Spinal cord (tissue), 10 donors: ENCODE results near the gene GLIPR1L2. TPM values are rescaled to one million over a fixed set of nuclear protein-coding genes. Genes with fewer than 3 reads are reported as not detected.
"Not testable (repeated sequence)": the region's sequence is repeated elsewhere in the genome, so short reads cannot be mapped to it uniquely, and the experiment has no call there.

Source experiments
- DNase-seq, 6 donors: peaks; one replicate each; pipeline versions ENCODE4 v3.0.0 to v3.0.0-alpha.2; 2013 to 2015; ENCODE audit warnings: low spot score in 6 of 6, low read depth in 4 of 6
- H3K27ac ChIP-seq: one replicate; pipeline ENCODE4 v1.5.1; 2013; ENCODE audit warnings: low read depth, low read length, control low read depth
- H3K27me3 ChIP-seq: one replicate; pipeline ENCODE4 v1.6.1; 2013; ENCODE audit warnings: low read length; ENCODE audit not compliant: control insufficient read depth, insufficient read depth
- H3K36me3 ChIP-seq: one replicate; pipeline ENCODE4 v1.6.1; 2013; ENCODE audit warnings: low read length; ENCODE audit not compliant: control insufficient read depth, insufficient read depth
- H3K4me1 ChIP-seq: one replicate; pipeline ENCODE4 v1.6.1; 2013; ENCODE audit warnings: low read length; ENCODE audit not compliant: control insufficient read depth, insufficient read depth
- H3K4me3 ChIP-seq: one replicate; pipeline ENCODE4 v1.5.1; 2013; ENCODE audit warnings: low read depth, low read length, control low read depth
- H3K9me3 ChIP-seq: one replicate; pipeline ENCODE4 v1.6.1; 2013; ENCODE audit warnings: low read length; ENCODE audit not compliant: control insufficient read depth, insufficient read depth
- WGBS: methylation state at CpG from one replicate; pipeline ENCODE4 v1.1.5; 2013; ENCODE audit warnings: missing lambda C conversion rate; ENCODE audit not compliant: insufficient coverage; 5-methylcytosine and 5-hydroxymethylcytosine counted together
- polyA plus RNA-seq, 2 donors: library from polyadenylated mRNA; unstranded; fragments of 120-200 nt; gene quantifications; one replicate each; pipeline ENCODE4 v1.2.1, GENCODE V29; 2013; ENCODE audit not compliant: insufficient read length in 2 of 2
- total RNA-seq, 2 donors: library from RNA; depleted of rRNA in 1 of 2; stranded (reverse); fragments of 120-200 nt in 1 of 2; fragments of >200 nt in 1 of 2; gene quantifications; one replicate each; pipeline versions ENCODE4 v1.2.3 to v1.2.4, GENCODE V29; 2013 to 2014
- donor health status: healthy.

Gene GLIPR1L2
- total and polyA plus RNA-seq, 4 donors: 3.9 to 5.8 (median 5.0) TPM

- Histone ChIP-seq H3K9me3 (no peaks in the 10 kb centered on the region), H3K27ac (no peak overlapping the region), H3K27me3 (no peaks in the 10 kb centered on the region), H3K4me1 (no peaks in the 10 kb centered on the region), H3K36me3 (no peaks in the 10 kb centered on the region), H3K4me3 (no peak overlapping the region)
- WGBS: no CpG with 5 or more reads among the region's 3 CpGs
- DNase-seq: no peak
Measured at GRCh38 chr12:75443709-75444108, 52.8 kb downstream of the GLIPR1L2 start.

GRCh38 chr12:75444429-75445136 lies 53.7 kb downstream of the GLIPR1L2 start:
- Histone ChIP-seq H3K4me1 (no peaks in the 10 kb centered on the region), H3K9me3 (no peaks in the 10 kb centered on the region), H3K4me3 (no peak overlapping the region), H3K36me3 (no peaks in the 10 kb centered on the region), H3K27me3 (no peaks in the 10 kb centered on the region), H3K27ac (no peak overlapping the region)
- WGBS: 79% methylated on average over 3 of the region's 6 CpGs
- DNase-seq: no peak

GRCh38 chr12:75445137-75445507 lies 54.2 kb downstream of the GLIPR1L2 start:
- not testable (repeated sequence) for H3K27me3 ChIP-seq, H3K36me3 ChIP-seq, H3K4me1 ChIP-seq, H3K4me3 ChIP-seq, H3K9me3 ChIP-seq, H3K27ac ChIP-seq, DNase-seq
- 68% methylated on average over 4 of the region's 7 CpGs for WGBS

GRCh38 chr12:75446857-75447256 lies 56.0 kb downstream of the GLIPR1L2 start:
- no peaks in the 10 kb centered on the region for H3K4me1 ChIP-seq
- no peak for DNase-seq
- no peaks in the 10 kb centered on the region for H3K9me3 ChIP-seq
- H3K27ac ChIP-seq: no peak overlapping the region
- H3K36me3 ChIP-seq: no peaks in the 10 kb centered on the region
- no peak overlapping the region for H3K4me3 ChIP-seq
- H3K27me3 ChIP-seq: no peaks in the 10 kb centered on the region

GRCh38 chr12:75447691-75448393 lies 57.0 kb downstream of the GLIPR1L2 start:
- Histone ChIP-seq H3K9me3 (no peaks in the 10 kb centered on the region), H3K4me3 (no peak overlapping the region), H3K4me1 (no peaks in the 10 kb centered on the region), H3K27ac (no peak overlapping the region), H3K36me3 (no peaks in the 10 kb centered on the region), H3K27me3 (no peaks in the 10 kb centered on the region)
- WGBS: 29% methylated on average over 1 of the region's 4 CpGs
- no peak for DNase-seq

GRCh38 chr12:75452675-75453330 lies 61.9 kb downstream of the GLIPR1L2 start:
- H3K4me1 ChIP-seq: no peaks in the 10 kb centered on the region
- no peak for DNase-seq
- H3K9me3 ChIP-seq: no peaks in the 10 kb centered on the region
- no peak overlapping the region for H3K27ac ChIP-seq
- no peaks in the 10 kb centered on the region for H3K27me3 ChIP-seq
- H3K36me3 ChIP-seq: no peaks in the 10 kb centered on the region
- no peak overlapping the region for H3K4me3 ChIP-seq
- WGBS: 100% methylated on average over 2 of the region's 3 CpGs

GRCh38 chr12:75455839-75456238 lies 65.0 kb downstream of the GLIPR1L2 start:
- H3K27ac ChIP-seq: no peak overlapping the region
- no peaks in the 10 kb centered on the region for H3K27me3 ChIP-seq
- H3K4me3 ChIP-seq: no peak overlapping the region
- H3K9me3 ChIP-seq: no peaks in the 10 kb centered on the region
- no peaks in the 10 kb centered on the region for H3K4me1 ChIP-seq
- H3K36me3 ChIP-seq: no peaks in the 10 kb centered on the region
- 95% methylated on average over 2 of the region's 5 CpGs for WGBS
- no peak for DNase-seq

GRCh38 chr12:75457191-75457590 lies 66.3 kb downstream of the GLIPR1L2 start:
- WGBS: no CpG with 5 or more reads among the region's 1 CpG
- H3K4me3 ChIP-seq: no peak overlapping the region
- no peaks in the 10 kb centered on the region for H3K36me3 ChIP-seq
- H3K4me1 ChIP-seq: no peaks in the 10 kb centered on the region
- no peak for DNase-seq
- no peak overlapping the region for H3K27ac ChIP-seq
- H3K9me3 ChIP-seq: no peaks in the 10 kb centered on the region
- no peaks in the 10 kb centered on the region for H3K27me3 ChIP-seq

- H3K36me3 ChIP-seq, H3K4me1 ChIP-seq, H3K4me3 ChIP-seq, H3K27me3 ChIP-seq, H3K27ac ChIP-seq, DNase-seq, H3K9me3 ChIP-seq: not testable (repeated sequence)
- WGBS: 88% methylated on average over 8 of the region's 9 CpGs
Measured at GRCh38 chr12:75457866-75458265, 67.0 kb downstream of the GLIPR1L2 start.

GRCh38 chr12:75459755-75460154 lies 68.9 kb downstream of the GLIPR1L2 start:
- Histone ChIP-seq H3K4me1 (no peaks in the 10 kb centered on the region), H3K9me3 (no peaks in the 10 kb centered on the region), H3K27me3 (no peaks in the 10 kb centered on the region), H3K36me3 (no peaks in the 10 kb centered on the region), H3K4me3 (no peak overlapping the region), H3K27ac (no peak overlapping the region)
- WGBS: 100% methylated on average over 1 of the region's 3 CpGs
- DNase-seq: no peak
